ENCODE measurements around the gene IKZF1.

Gene IKZF1

DNA sequence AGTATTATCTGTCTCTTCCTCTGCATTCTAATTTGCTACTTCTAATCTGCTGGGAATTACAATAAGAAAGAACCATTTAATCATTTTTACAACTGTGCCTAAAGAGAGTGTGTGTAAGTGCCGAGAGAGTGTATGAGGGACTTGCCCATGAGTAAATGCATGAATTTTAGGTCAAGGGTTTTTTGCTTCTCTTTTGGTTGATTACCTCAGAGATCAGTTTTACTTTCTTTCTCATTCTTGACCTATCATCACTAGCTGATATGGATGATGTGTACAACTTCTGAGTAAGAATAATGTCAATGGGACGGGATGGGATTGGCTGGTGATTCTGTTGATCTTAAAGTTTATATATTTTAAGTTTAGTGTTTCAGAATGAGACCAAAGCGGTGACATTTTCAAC lies 47.8 kb downstream of the IKZF1 start:
- DNase-seq (ENCODE audit: low read depth) = no peak
- no peak overlapping the region for H3K4me3 ChIP-seq (ENCODE audit: low read depth, low read length)
- TF ChIP-seq, protein P1, sequence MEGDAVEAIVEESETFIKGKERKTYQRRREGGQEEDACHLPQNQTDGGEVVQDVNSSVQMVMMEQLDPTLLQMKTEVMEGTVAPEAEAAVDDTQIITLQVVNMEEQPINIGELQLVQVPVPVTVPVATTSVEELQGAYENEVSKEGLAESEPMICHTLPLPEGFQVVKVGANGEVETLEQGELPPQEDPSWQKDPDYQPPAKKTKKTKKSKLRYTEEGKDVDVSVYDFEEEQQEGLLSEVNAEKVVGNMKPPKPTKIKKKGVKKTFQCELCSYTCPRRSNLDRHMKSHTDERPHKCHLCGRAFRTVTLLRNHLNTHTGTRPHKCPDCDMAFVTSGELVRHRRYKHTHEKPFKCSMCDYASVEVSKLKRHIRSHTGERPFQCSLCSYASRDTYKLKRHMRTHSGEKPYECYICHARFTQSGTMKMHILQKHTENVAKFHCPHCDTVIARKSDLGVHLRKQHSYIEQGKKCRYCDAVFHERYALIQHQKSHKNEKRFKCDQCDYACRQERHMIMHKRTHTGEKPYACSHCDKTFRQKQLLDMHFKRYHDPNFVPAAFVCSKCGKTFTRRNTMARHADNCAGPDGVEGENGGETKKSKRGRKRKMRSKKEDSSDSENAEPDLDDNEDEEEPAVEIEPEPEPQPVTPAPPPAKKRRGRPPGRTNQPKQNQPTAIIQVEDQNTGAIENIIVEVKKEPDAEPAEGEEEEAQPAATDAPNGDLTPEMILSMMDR (IDR thresholded peaks at IDR 0.05; ENCODE audit: low read depth, low read length) = no peak
- TF ChIP-seq MYC (IDR thresholded peaks at IDR 0.05; ENCODE audit: low read depth, low read length) (no peak), POLR2A (IDR thresholded peaks at IDR 0.05; ENCODE audit: extremely low read depth, insufficient read length) (no peak)
- TF ChIP-seq, protein P2, sequence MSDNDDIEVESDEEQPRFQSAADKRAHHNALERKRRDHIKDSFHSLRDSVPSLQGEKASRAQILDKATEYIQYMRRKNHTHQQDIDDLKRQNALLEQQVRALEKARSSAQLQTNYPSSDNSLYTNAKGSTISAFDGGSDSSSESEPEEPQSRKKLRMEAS (IDR thresholded peaks at IDR 0.05; ENCODE audit: low read depth, low read length) = no peak

DNA sequence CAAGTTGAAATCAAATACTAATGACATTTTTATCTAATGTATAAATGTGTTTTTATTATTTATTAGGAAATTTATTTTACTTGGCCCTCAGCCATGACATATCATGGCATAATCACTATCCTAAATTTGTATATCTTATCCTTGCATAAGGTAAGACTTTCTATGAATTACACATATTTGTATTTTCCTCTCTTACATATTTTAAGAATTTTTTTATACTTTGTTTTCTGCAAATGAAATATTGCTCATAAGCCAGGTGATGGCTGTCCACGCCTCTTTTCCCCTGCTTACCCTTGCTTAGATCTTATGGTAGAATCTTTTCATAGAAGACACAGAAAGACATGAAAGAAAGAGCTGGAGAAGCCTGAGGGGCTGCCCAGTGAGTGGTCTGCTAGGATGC lies 48.2 kb downstream of the IKZF1 start:
- H3K4me3 ChIP-seq (ENCODE audit: low read depth, low read length) = no peak overlapping the region
- DNase-seq (ENCODE audit: low read depth) = no peak

DNA sequence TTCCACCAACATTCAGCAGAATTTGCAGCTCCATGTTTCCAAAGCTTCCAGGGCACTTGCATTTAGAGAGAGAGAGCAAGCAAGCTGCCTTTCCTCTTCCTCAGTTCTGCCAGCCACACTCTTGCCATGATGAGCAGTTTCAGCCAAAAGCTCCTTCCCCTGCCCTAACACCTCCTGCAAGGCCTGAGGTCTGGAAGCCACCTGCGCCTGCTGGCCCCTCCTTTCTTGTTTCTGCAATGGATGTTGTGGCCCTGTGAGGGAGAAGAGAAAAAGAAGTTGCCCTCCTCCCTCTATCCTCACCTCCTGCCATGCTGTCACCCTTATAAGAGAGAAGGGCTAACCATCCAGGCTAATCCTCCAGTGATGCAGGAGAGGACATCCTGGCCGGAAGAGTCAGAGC lies 48.7 kb downstream of the IKZF1 start:
- TF ChIP-seq MYC (IDR thresholded peaks at IDR 0.05; ENCODE audit: low read depth, low read length) = no peak
- TF ChIP-seq, protein P1 (IDR thresholded peaks at IDR 0.05; ENCODE audit: low read depth, low read length) = no peak
- TF ChIP-seq POLR2A (IDR thresholded peaks at IDR 0.05; ENCODE audit: extremely low read depth, insufficient read length) = no peak
- TF ChIP-seq, protein P2 (IDR thresholded peaks at IDR 0.05; ENCODE audit: low read depth, low read length) = no peak
- DNase-seq (ENCODE audit: low read depth) = no peak
- H3K4me3 ChIP-seq (ENCODE audit: low read depth, low read length) = no peak overlapping the region

More for the DNA sequence above, 48.2 kb downstream of the IKZF1 start:
- no peak for TF ChIP-seq POLR2A (IDR thresholded peaks at IDR 0.05; ENCODE audit: extremely low read depth, insufficient read length)
- TF ChIP-seq, protein P1 (IDR thresholded peaks at IDR 0.05; ENCODE audit: low read depth, low read length) = no peak
- TF ChIP-seq MYC (IDR thresholded peaks at IDR 0.05; ENCODE audit: low read depth, low read length) = no peak
- TF ChIP-seq, protein P2 (IDR thresholded peaks at IDR 0.05; ENCODE audit: low read depth, low read length) = no peak

DNA sequence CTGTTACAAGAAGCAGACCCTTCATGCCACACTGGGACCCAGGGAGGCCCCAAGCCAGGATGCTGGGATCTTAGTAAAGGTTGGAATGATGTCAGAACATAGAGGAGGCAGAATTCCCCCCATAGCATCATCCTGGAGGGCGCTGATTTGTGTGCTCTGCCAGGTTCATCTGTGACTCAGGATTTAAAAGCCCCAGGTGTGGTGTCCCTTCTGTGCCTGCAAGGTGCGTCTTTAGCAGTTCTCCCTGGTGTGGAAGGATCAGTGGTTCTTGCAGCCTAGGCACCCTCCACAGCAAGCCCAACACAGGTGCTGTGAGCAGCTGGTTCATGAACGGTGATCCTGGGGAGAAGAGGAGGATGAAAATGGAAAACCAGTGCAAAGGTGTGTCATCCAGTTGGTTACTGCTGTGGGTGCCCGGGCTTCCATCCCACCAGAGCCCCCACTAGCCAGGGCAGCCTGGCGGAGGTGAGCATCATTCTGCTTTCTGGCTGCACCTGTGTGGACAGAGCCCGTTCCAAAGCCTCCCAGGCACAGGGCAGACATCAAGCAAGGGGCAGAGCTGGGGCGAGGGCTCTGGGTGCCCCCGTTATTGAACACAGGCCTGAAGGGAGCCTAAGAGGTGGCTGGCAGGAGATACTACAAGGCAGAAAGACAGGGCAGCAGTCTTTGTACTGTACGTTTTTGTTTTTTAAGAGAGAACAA lies 49.5 kb downstream of the IKZF1 start:
- TF ChIP-seq MYC (IDR thresholded peaks at IDR 0.05; ENCODE audit: low read depth, low read length) (no peak), POLR2A (IDR thresholded peaks at IDR 0.05; ENCODE audit: extremely low read depth, insufficient read length) (no peak)
- TF ChIP-seq, protein P1 (IDR thresholded peaks at IDR 0.05; ENCODE audit: low read depth, low read length) = no peak
- TF ChIP-seq, protein P2 (IDR thresholded peaks at IDR 0.05; ENCODE audit: low read depth, low read length) = no peak
- H3K4me3 ChIP-seq (ENCODE audit: low read depth, low read length) = no peak overlapping the region
- no peak for DNase-seq (ENCODE audit: low read depth)

DNA sequence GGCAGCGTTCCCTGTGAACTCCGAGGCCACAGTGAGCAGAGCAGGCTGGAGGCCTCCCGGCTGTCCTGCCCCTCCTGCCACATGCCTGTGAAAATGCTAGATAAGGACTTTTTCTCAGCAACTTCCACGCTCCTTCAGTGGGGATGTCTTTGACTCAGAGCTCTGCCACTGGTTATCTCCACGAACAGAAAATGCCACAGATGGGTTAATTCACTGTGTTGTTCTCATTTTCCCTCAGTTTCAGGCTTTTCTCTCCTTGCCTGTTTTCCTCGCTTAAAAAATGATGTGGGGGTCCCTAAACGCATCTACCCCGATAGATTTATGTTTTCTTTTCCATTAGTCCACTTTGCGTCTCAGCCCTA lies 51.3 kb downstream of the IKZF1 start:
- DNase-seq (ENCODE audit: low read depth) = peak; percentile 49
- TF ChIP-seq, protein P1 (IDR thresholded peaks at IDR 0.05; ENCODE audit: low read depth, low read length) = no peak
- no peak for TF ChIP-seq POLR2A (IDR thresholded peaks at IDR 0.05; ENCODE audit: extremely low read depth, insufficient read length)
- H3K4me3 ChIP-seq (ENCODE audit: low read depth, low read length) = no peak overlapping the region
